Measurements from ENCODE around the gene BARHL2. TPM values are rescaled to one million over a fixed set of nuclear protein-coding genes. Genes with fewer than 3 reads are reported as not detected.

BARHL2 gene
- total and polyA plus RNA-seq, 2 of the 4 experiments (the other 2 are of a cell fraction): not detected

- POLR2A ChIA-PET (ENCODE audit: unreplicated experiment): no interaction called here
- dilution Hi-C loops (cut with HindIII; ENCODE audit: low sequenced_read_pairs, unreplicated experiment): no loop called here
- DNase-seq: no peak
- H3K9ac ChIP-seq (ENCODE audit: low read depth, low read length): no peak overlapping the region
- no peak for ATAC-seq (ENCODE audit: low read depth)
- H3K14ac ChIP-seq (replicated peaks; ENCODE audit: low read depth, low read length): no peak overlapping the region
- H3K23ac ChIP-seq (ENCODE audit: low read depth, low read length): no peak overlapping the region
- no peak overlapping the region for H2BK20ac ChIP-seq (ENCODE audit: low read depth, low read length)
- intact Hi-C loops (cut with micrococcal nuclease): no loop called here
- H3K56ac ChIP-seq (ENCODE audit: extremely low read depth, insufficient read depth, low read length): no peak overlapping the region
- in situ Hi-C loops (cut with MboI; ENCODE audit: low sequenced_read_pairs): no loop called here
- no peaks in the 10 kb centered on the region for H3K79me1 ChIP-seq (ENCODE audit: low read depth in 1 of 2, low read length in 2 of 2)
- H3K4me1 ChIP-seq (ENCODE audit: control insufficient read depth, insufficient read depth, low read length): no peaks in the 10 kb centered on the region
- H2AFZ ChIP-seq (replicated peaks; ENCODE audit: low read length, poor library complexity): no peak overlapping the region
- no peak overlapping the region for H3K4ac ChIP-seq (ENCODE audit: low read depth, low read length)
- no peak overlapping the region for H3K4me2 ChIP-seq (ENCODE audit: low read depth, low read length)
- H3K27ac ChIP-seq (ENCODE audit: insufficient read depth, low read length): no peak overlapping the region
- no peak overlapping the region for H3K4me3 ChIP-seq (ENCODE audit: insufficient read depth, low read depth, low read length)
- H4K5ac ChIP-seq (ENCODE audit: low read depth, low read length): no peak overlapping the region
- no TSS peak for BruUV-seq (replicated peaks)
- no peaks in the 10 kb centered on the region for H4K20me1 ChIP-seq (ENCODE audit: insufficient read depth, low read length)
- no peaks in the 10 kb centered on the region for H3K36me3 ChIP-seq (ENCODE audit: control insufficient read depth, insufficient read depth, low read length)
- no peak overlapping the region for H2BK120ac ChIP-seq (ENCODE audit: low read depth, low read length)
- WGBS, 2 experiments (ENCODE audit: extremely low coverage in 2 of 2, insufficient read length in 1 of 2): 100% methylated on average over 1 of the region's 1 CpG; no CpG with 5 or more reads in 1 of the 2 experiments
- H2AK5ac ChIP-seq (ENCODE audit: low read depth, low read length): no peak overlapping the region
- H3K9me3 ChIP-seq (ENCODE audit: control insufficient read depth, insufficient read depth, low read length): no peaks in the 10 kb centered on the region
- TF ChIP-seq, protein P1, sequence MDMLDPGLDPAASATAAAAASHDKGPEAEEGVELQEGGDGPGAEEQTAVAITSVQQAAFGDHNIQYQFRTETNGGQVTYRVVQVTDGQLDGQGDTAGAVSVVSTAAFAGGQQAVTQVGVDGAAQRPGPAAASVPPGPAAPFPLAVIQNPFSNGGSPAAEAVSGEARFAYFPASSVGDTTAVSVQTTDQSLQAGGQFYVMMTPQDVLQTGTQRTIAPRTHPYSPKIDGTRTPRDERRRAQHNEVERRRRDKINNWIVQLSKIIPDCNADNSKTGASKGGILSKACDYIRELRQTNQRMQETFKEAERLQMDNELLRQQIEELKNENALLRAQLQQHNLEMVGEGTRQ (IDR thresholded peaks at IDR 0.05; ENCODE audit: low read depth, low read length): no peak
- TF ChIP-seq POLR2A (IDR thresholded peaks at IDR 0.05; ENCODE audit: low read depth, low read length) (no peak), SMC3 (IDR thresholded peaks at IDR 0.05; ENCODE audit: low read depth, low read length) (no peak), FOS (IDR thresholded peaks at IDR 0.05; ENCODE audit: low read depth, low read length) (no peak), MXI1 (IDR thresholded peaks at IDR 0.05; ENCODE audit: borderline replicate concordance, low read depth, low read length) (no peak)
- TF ChIP-seq, protein P2, sequence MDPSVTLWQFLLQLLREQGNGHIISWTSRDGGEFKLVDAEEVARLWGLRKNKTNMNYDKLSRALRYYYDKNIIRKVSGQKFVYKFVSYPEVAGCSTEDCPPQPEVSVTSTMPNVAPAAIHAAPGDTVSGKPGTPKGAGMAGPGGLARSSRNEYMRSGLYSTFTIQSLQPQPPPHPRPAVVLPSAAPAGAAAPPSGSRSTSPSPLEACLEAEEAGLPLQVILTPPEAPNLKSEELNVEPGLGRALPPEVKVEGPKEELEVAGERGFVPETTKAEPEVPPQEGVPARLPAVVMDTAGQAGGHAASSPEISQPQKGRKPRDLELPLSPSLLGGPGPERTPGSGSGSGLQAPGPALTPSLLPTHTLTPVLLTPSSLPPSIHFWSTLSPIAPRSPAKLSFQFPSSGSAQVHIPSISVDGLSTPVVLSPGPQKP (IDR thresholded peaks at IDR 0.05; ENCODE audit: borderline replicate concordance, low read depth, low read length): no peak
- no peak overlapping the region for H2BK5ac ChIP-seq (ENCODE audit: low read depth, low read length, poor library complexity, severe bottlenecking)
- H4K8ac ChIP-seq (ENCODE audit: low read depth in 2 of 2, low read length in 2 of 2): no peak overlapping the region
- CTCF ChIA-PET: interaction anchor here (0.7 kb wide), 1 partner anchor 25 kb away, joined by 3 read pairs; no protein-coding TSS in a partner anchor
- no peak overlapping the region for H2AK9ac ChIP-seq (replicated peaks; ENCODE audit: low read depth, low read length, poor library complexity)
- H2BK15ac ChIP-seq (ENCODE audit: low read depth, low read length): no peak overlapping the region
- H3K18ac ChIP-seq (ENCODE audit: low read depth, low read length): no peak overlapping the region
- no peak overlapping the region for H4K91ac ChIP-seq (ENCODE audit: insufficient read depth, low read depth, low read length)
- no peaks in the 10 kb centered on the region for H3K27me3 ChIP-seq (ENCODE audit: control insufficient read depth, insufficient read depth, low read length)
- H3K9me1 ChIP-seq (ENCODE audit: insufficient read depth, low read length): no peaks in the 10 kb centered on the region
Observed at GRCh38 chr1:90746857-90747256, 29.8 kb upstream of the BARHL2 start.

Data from IMR-90 (cell line).